ENCODE measurements around the gene ATRIP.
A peak's percentile ranks its signal among the peaks of the same experiment; 100 is the strongest.
"Not testable (repeated sequence)": the region's sequence is repeated elsewhere in the genome, so short reads cannot be mapped to it uniquely, and the experiment has no call there.

Gene ATRIP

GRCh38 chr3:48446425-48447193 is at the start of gene ATRIP:
ATRIP (plus strand) TSS chr3:48446737; CDS start chr3:48446846, 109 bp downstream.
- DNase-seq (ENCODE audit: extremely low spot score, insufficient read length, low read depth) (peak; percentile 89), FAIRE-seq (peak; percentile 86)

- DNase-seq (ENCODE audit: extremely low spot score, insufficient read length, low read depth) (no peak), FAIRE-seq (no peak)
Measured at GRCh38 chr3:48397767-48398681, 48.5 kb upstream of the ATRIP start.

GRCh38 chr3:48398701-48399386 is 47.7 kb upstream of the ATRIP start:
- no peak for DNase-seq (ENCODE audit: extremely low spot score, insufficient read length, low read depth)
- no peak for FAIRE-seq

GRCh38 chr3:48399387-48400172 is 47.0 kb upstream of the ATRIP start:
- FAIRE-seq, result no peak
- DNase-seq (ENCODE audit: extremely low spot score, insufficient read length, low read depth), result no peak

- peak; percentile 82 for DNase-seq (ENCODE audit: extremely low spot score, insufficient read length, low read depth)
- peak; percentile 94 for FAIRE-seq
Measured at GRCh38 chr3:48400824-48401433, 45.6 kb upstream of the ATRIP start.

GRCh38 chr3:48401434-48401901 is 45.1 kb upstream of the ATRIP start:
- not testable (repeated sequence) for DNase-seq (ENCODE audit: extremely low spot score, insufficient read length, low read depth); FAIRE-seq

- no peak for FAIRE-seq
- no peak for DNase-seq (ENCODE audit: extremely low spot score, insufficient read length, low read depth)
Measured at GRCh38 chr3:48402281-48402732, 44.2 kb upstream of the ATRIP start.

DNA sequence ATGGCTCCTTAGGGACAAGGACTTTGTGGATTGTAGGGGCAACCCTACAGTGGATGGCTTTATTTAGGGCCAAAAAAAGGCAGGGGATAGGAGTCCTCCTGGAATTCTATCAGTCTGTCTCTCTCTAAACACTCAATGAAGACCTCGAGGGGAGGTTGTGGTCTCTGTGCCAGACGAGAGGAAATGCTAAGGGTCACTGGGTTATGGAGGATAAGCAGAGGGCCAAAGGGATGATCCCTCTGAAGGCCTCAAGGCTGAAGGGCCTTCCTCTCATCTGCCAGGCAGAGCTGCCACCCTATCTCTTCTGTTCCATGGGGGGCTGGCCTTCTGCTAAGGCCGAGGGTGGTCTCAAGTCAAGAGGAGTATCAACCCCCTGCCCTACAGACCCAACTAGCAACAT is 43.6 kb upstream of the ATRIP start:
- DNase-seq (ENCODE audit: extremely low spot score, insufficient read length, low read depth) (no peak), FAIRE-seq (no peak)

GRCh38 chr3:48403533-48404439 is 42.8 kb upstream of the ATRIP start:
- DNase-seq (ENCODE audit: extremely low spot score, insufficient read length, low read depth), result no peak
- FAIRE-seq, result no peak

- no peak for DNase-seq (ENCODE audit: extremely low spot score, insufficient read length, low read depth)
- FAIRE-seq, result no peak
Measured at GRCh38 chr3:48404440-48405342, 41.8 kb upstream of the ATRIP start.

DNA sequence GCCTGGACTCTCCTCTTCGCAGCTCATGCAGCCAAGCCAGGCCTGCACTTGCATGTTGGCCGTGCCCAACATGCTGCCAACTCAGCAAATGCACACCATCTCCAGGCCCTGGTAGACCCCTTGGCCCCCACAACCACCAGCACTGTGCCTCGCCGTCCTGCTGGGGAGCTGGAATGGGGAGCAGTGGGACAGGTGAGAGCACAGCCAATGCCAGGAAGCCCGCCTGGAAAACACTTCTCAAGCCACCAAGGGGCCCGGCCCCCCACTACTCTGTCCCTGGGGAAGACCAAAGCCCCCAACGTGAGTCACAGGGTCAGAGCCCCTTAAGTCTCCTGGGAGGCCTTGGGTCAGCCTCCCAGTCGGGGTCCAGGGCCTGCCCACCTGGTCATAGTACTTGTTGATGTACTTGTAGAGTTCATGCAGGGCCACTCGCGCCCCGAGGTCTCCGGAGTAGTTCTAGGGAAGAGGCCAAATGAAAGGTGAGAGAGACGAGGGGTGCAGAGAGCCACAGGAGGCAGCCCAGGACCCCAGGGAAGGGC is 41.1 kb upstream of the ATRIP start:
- no peak for FAIRE-seq
- no peak for DNase-seq (ENCODE audit: extremely low spot score, insufficient read length, low read depth)

DNA sequence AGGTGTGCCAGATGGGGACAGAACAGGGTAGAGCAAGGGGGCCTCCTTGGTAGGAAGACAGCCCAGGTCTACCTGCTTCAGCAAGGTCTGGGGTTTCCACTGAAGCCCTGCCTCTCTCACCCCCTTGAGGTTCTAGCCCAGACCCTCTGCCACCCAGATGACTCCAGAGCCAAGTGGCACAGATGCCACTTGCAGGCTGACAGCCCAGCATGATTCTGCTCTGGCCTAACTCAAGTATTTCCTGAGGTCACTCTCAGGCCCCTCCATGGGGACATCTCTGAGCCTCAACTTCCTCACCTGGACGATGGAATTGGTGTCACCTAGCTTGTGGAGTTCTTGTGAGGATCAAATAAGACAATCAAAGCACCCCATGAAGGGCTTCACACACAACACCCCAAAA is 40.6 kb upstream of the ATRIP start:
- no peak for FAIRE-seq
- DNase-seq (ENCODE audit: extremely low spot score, insufficient read length, low read depth), result no peak

DNA sequence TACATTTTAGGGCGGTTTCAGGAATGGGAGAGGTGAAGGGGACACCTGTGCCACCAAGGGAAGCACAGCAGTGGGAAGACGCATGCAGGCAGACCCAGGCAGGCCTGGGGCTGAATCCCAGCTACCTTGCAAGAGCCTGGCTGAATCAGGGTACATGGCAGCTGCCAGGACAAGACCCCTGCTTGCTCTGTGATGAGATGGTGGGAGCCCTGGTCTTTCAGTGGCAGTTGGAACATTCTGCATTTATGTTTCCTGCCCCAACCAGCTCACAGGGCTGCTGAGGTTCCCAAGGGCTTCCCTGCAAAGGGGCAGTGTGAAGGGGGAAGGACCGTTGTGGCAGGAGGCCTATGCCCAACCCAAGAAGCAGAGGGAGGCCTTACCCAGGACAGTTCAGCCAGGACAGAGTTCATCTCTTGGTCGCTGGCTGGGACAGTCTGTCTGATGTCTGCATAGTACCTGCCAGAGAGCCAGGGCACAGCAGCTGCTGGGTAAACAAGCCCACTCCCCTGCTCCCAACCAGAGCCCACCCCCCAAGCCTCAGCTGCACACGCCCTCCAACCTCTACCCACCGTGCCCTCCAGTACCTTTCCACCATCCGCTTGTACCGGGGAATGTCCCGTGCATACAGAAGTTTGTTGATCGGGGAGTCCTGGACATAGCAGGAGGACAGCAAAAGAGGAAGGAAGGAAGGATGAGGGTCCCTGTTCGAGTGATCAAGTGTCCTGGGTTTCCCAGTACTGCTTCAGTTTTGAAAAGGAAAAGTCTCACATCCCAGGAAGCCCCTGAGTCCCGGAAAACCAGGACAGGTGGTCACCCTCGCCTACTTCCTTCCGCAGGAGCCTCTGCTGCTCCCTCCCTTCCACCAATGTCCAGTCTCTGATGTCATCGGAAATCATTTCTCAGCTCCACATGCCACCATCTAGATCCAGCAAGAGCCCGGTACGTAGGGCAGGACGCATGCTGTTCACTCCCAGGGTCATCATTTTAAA is 39.8 kb upstream of the ATRIP start:
- no peak for DNase-seq (ENCODE audit: extremely low spot score, insufficient read length, low read depth)
- no peak for FAIRE-seq

DNA sequence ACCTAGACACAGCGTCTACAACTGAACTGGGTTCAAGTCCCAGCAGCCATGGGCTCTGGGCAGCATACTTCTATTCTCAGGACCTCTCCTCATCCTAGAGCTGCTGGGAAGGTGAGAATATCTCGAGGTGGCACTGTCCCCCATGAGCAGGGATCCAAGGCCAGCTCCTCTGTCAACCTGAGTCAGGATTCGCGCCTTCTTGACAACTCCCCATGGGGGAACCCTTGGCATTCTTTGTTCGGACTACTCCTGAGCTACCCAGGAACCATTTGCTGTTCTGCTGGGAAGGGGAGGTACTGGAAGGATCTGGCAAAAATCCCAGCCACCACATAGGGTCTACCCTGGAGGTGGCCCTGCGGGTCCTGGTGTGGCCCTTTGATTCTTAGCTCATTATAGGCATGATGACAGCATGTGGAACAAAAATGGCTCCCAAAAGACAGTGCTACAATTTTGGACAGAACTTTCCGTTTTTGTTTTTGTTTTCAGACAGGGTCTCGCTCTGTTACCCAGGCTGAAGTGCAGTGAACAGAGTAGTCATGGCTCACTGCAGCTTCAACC is 38.9 kb upstream of the ATRIP start:
- FAIRE-seq, result no peak

DNA sequence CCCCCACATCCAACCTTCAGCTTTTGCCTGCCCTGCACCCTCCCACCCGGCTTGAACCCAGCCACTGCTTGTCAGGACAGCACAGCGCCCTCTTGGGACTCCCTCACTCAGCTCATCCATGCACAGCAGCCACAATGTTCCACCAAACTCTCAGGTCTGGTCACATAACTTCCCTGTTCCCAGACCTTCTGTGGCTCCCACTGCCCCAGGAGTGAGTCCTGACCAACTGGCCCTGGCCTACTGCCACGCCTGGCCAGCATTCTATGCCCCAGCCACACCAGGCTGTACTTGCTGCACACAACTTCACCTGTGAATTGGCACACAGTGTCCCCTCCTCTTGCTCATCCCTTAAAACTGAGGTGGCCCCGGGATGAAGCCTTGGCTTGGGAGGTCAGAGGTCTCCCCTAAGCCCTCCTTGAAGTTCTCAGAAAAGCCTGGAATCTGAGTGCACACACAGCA is 37.7 kb upstream of the ATRIP start:
- DNase-seq (ENCODE audit: extremely low spot score, insufficient read length, low read depth) (no peak), FAIRE-seq (no peak)

More for the DNA sequence above, 38.9 kb upstream of the ATRIP start:
- DNase-seq (ENCODE audit: extremely low spot score, insufficient read length, low read depth), result no peak
